ENCODE data around the gene CCER1. TPM values are rescaled to one million over a fixed set of nuclear protein-coding genes. Genes with fewer than 3 reads are reported as not detected.

Gene CCER1
- total RNA-seq, 1 experiment from 2014 or later: not detected

DNA sequence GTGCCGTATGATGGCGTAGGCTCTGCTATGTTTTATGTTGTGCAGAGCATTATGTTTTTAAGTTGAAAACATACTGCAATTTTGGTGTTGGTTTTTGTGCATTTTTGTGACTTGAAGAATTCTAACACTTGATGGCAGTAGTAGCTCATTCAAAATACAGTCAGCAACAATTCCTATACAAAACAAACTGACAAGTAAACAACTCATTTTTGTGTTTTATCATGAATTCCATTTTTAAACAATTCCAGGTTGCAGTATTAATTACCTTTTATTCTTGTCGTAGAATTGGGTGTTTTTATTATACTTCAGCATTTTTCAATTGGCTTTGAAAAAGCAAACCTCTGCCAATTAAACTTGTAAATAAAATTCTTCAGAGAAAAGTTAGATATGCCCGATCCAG lies 4.1 kb upstream of the CCER1 start:
- Mint-ChIP-seq H3K4me3 (no peak overlapping the region), H3K27ac (no peak overlapping the region), H3K27me3 (ENCODE audit: low read depth) (no peaks in the 10 kb centered on the region; the same call in none of the 2 replicates), H3K36me3 (ENCODE audit: insufficient read depth in 1 of 3, low read depth in 3 of 3) (no peaks in the 10 kb centered on the region), H3K9me3 (no peaks in the 10 kb centered on the region; a peak in 1 of 5 replicates), H3K4me1 (no peaks in the 10 kb centered on the region)
- Histone ChIP-seq H3K23ac (ENCODE audit: insufficient read length, low read depth, low read length) (no peak overlapping the region), H3K9ac (ENCODE audit: extremely low read depth, insufficient read length, low read length) (no peak overlapping the region), H2AFZ (ENCODE audit: low read length) (no peak overlapping the region), H2BK20ac (ENCODE audit: low read depth, low read length, poor library complexity, severe bottlenecking) (no peak overlapping the region), H4K8ac (replicated peaks; ENCODE audit: insufficient read length, low read depth, low read length) (no peak overlapping the region), H2BK15ac (ENCODE audit: low read depth, low read length) (no peak overlapping the region), H3K14ac (ENCODE audit: insufficient read depth, low read length) (no peak overlapping the region), H2AK5ac (ENCODE audit: insufficient read length, low read length) (no peak overlapping the region), H3K4me1 (ENCODE audit: insufficient read depth, low read length) (no peaks in the 10 kb centered on the region), H2BK120ac (ENCODE audit: low read depth, low read length, poor library complexity, severe bottlenecking) (no peak overlapping the region), H3K18ac (ENCODE audit: insufficient read length, low read depth, low read length) (no peak overlapping the region), H3K4me2 (ENCODE audit: insufficient read depth, insufficient read length, low read length) (no peak overlapping the region), H3K23me2 (ENCODE audit: insufficient read length, low read depth, low read length, poor library complexity, severe bottlenecking) (no peaks in the 10 kb centered on the region), H3K27me3 (ENCODE audit: insufficient read depth, low read length) (no peaks in the 10 kb centered on the region), H3K79me2 (ENCODE audit: insufficient read depth, low read length) (no peaks in the 10 kb centered on the region), H3K4ac (ENCODE audit: low read depth, low read length) (no peak overlapping the region), H3K27ac (ENCODE audit: insufficient read length, low read depth, low read length) (no peak overlapping the region), H3K9me3 (ENCODE audit: control insufficient read depth, low read depth, low read length) (no peaks in the 10 kb centered on the region), H4K91ac (ENCODE audit: insufficient read length, low read depth, low read length) (no peak overlapping the region), H2BK12ac (ENCODE audit: insufficient read length, low read depth, low read length) (no peak overlapping the region), H3K79me1 (ENCODE audit: insufficient read depth, low read depth, low read length, poor library complexity, severe bottlenecking) (no peaks in the 10 kb centered on the region), H2BK5ac (ENCODE audit: insufficient read length, low read length) (no peak overlapping the region), H3T11ph (ENCODE audit: low read length) (no peak overlapping the region), H3K56ac (ENCODE audit: insufficient read length, low read depth, low read length) (no peak overlapping the region), H4K5ac (ENCODE audit: insufficient read length, low read depth, low read length) (no peak overlapping the region), H4K20me1 (ENCODE audit: control insufficient read depth, insufficient read depth, insufficient read length) (no peaks in the 10 kb centered on the region)
- no CpG with 5 or more reads among the region's 4 CpGs for WGBS (ENCODE audit: extremely low coverage, insufficient read length, low lambda C conversion rate)
- no peak for TF ChIP-seq CTCF (conservative IDR thresholded peaks at IDR 0.05)
- no peak for DNase-seq

All from H9 (cell line).